ENCODE results near the gene RBM39. TPM values are rescaled to one million over a fixed set of nuclear protein-coding genes. Genes with fewer than 3 reads are reported as not detected.
A peak's percentile ranks its signal among the peaks of the same experiment; 100 is the strongest.

The RBM39 gene
- total RNA-seq, 1 experiment from 2014 or later, result 282 TPM

GRCh38 chr20:35771367-35771688 is 29.3 kb upstream of the RBM39 start:
- ChIA-PET CTCF (interaction anchor here (0.7 to 1.0 kb wide), 3 partner anchors 72 to 367 kb away, joined by 3 to 10 read pairs (median 4); partner anchors contain the start of genes NFS1 and ROMO1), POLR2A (interaction anchor here (2.1 kb wide), 1 partner anchor 29 kb away, joined by 34 read pairs; the partner anchor contains the start of gene RBM39)
- DNase-seq (ENCODE audit: low read depth, low spot score) (no peak), ATAC-seq (no peak)
- peaks cover 30% of the 10 kb centered on the region for H3K4me1 ChIP-seq (ENCODE audit: control insufficient read depth, insufficient read depth, low read length)
- intact Hi-C loops (cut with micrococcal nuclease; ENCODE audit: unreplicated experiment), result no loop called here
- in situ Hi-C loops (cut with HindIII; ENCODE audit: low pct_unique_long_range_greater_than_20kb, low sequenced_read_pairs), result no loop called here
- H3K36me3 ChIP-seq (ENCODE audit: control insufficient read depth, insufficient read depth, low read length), result no peaks in the 10 kb centered on the region; the same call in 1 of the 2 replicates
- BruUV-seq (replicated peaks), result no TSS peak
- H3K27me3 ChIP-seq (ENCODE audit: control insufficient read depth, insufficient read depth, low read length), result no peaks in the 10 kb centered on the region
- peak overlapping the region; percentile 72; the same call in 1 of the 2 replicates for H3K27ac ChIP-seq (ENCODE audit: low read length)
- TF ChIP-seq CTCF (IDR thresholded peaks at IDR 0.05), result no peak
- no peak for TF ChIP-seq REST (IDR thresholded peaks at IDR 0.05; ENCODE audit: insufficient read depth in 1 of 2, low read depth in 2 of 2, low read length in 1 of 2)
- no peak for TF ChIP-seq TCF7L2 (IDR thresholded peaks at IDR 0.05; ENCODE audit: low read depth, low read length)
- TF ChIP-seq POLR2AphosphoS5 (IDR thresholded peaks at IDR 0.05; ENCODE audit: low read depth, low read length), result no peak
- TF ChIP-seq SIN3A (IDR thresholded peaks at IDR 0.05; ENCODE audit: borderline replicate concordance, insufficient read depth, low read depth, low read length), result no peak
- H3K9me3 ChIP-seq (ENCODE audit: control insufficient read depth, insufficient read depth, low read depth, low read length), result no peaks in the 10 kb centered on the region
- peak overlapping the region; percentile 79 to 81 for H3K4me3 ChIP-seq (ENCODE audit: low read depth in 2 of 2, low read length in 2 of 2)

GRCh38 chr20:35768731-35769664 is 26.9 kb upstream of the RBM39 start:
- POLR2A ChIA-PET, result interaction anchor here (0.6 to 1.2 kb wide), 2 partner anchors 24 to 32 kb away, joined by 3 to 11 read pairs; no protein-coding TSS in a partner anchor

More at GRCh38 chr20:35768731-35769664, 26.9 kb upstream of the RBM39 start:
- intact Hi-C loops (cut with micrococcal nuclease; ENCODE audit: unreplicated experiment), result no loop called here
- no peak for ATAC-seq
- BruUV-seq (replicated peaks), result no TSS peak
- peaks cover 27% of the 10 kb centered on the region for H3K4me1 ChIP-seq (ENCODE audit: control insufficient read depth, insufficient read depth, low read length)
- H3K36me3 ChIP-seq (ENCODE audit: control insufficient read depth, insufficient read depth, low read length), result no peaks in the 10 kb centered on the region; the same call in 1 of the 2 replicates
- H3K27ac ChIP-seq (ENCODE audit: low read length), result peak overlapping the region; percentile 40; the same call in 1 of the 2 replicates
- TF ChIP-seq CTCF (IDR thresholded peaks at IDR 0.05) (no peak), SIN3A (IDR thresholded peaks at IDR 0.05; ENCODE audit: borderline replicate concordance, insufficient read depth, low read depth, low read length) (no peak), REST (IDR thresholded peaks at IDR 0.05; ENCODE audit: insufficient read depth in 1 of 2, low read depth in 2 of 2, low read length in 1 of 2) (no peak), POLR2AphosphoS5 (IDR thresholded peaks at IDR 0.05; ENCODE audit: low read depth, low read length) (no peak), TCF7L2 (IDR thresholded peaks at IDR 0.05; ENCODE audit: low read depth, low read length) (no peak)
- DNase-seq (ENCODE audit: low read depth, low spot score), result peak; percentile 81
- in situ Hi-C loops (cut with HindIII; ENCODE audit: low pct_unique_long_range_greater_than_20kb, low sequenced_read_pairs), result no loop called here
- CTCF ChIA-PET, result interaction anchor here (0.9 kb wide), 1 partner anchor 77 kb away, joined by 4 read pairs; no protein-coding TSS in a partner anchor
- H3K4me3 ChIP-seq (ENCODE audit: low read depth in 2 of 2, low read length in 2 of 2), result no peak overlapping the region
- no peaks in the 10 kb centered on the region for H3K27me3 ChIP-seq (ENCODE audit: control insufficient read depth, insufficient read depth, low read length)
- no peaks in the 10 kb centered on the region for H3K9me3 ChIP-seq (ENCODE audit: control insufficient read depth, insufficient read depth, low read depth, low read length)

Data from Panc1 (cell line).